GM23338 (cell line): ENCODE measurements around the gene C2CD4D. TPM values are rescaled to one million over a fixed set of nuclear protein-coding genes. Genes with fewer than 3 reads are reported as not detected.

Experiments
- ATAC-seq: fragments of 200-7000 bp; cut with Tn5 transposase; 3 replicates; pipeline ENCODE4 v1.9.1; 2020
- DNase-seq: peaks from one replicate; pipeline ENCODE4 v3.0.0-alpha.2; 2015; ENCODE audit warnings: low spot score
- H2AFZ ChIP-seq: fragments of 200-600 bp; sonication (generic); 2 replicates; pipeline ENCODE4 v1.8.0; 2016; ENCODE audit warnings: antibody characterized with exemption, mild to moderate bottlenecking, moderate library complexity
- H3F3A ChIP-seq: fragments of 200-600 bp; sonication (generic); replicated peaks from 2 replicates; pipeline ENCODE4 v1.8.0; 2017; ENCODE audit warnings: antibody characterized with exemption, mixed run types, low read depth
- H3K27ac ChIP-seq: fragments of 200-600 bp; sonication (generic); 2 replicates; pipeline ENCODE4 v1.6.1; 2016; ENCODE audit warnings: low read depth
- H3K27me3 ChIP-seq: fragments of 200-600 bp; sonication (generic); 2 replicates; pipeline ENCODE4 v1.8.0; 2016; ENCODE audit warnings: mild to moderate bottlenecking, mixed run types, moderate library complexity; ENCODE audit not compliant: insufficient read depth
- H3K36me3 ChIP-seq: fragments of 200-600 bp; sonication (generic); 2 replicates; pipeline ENCODE4 v1.8.0; 2016; ENCODE audit warnings: mild to moderate bottlenecking; ENCODE audit not compliant: insufficient read depth
- H3K4me1 ChIP-seq: fragments of 200-600 bp; sonication (generic); 2 replicates; pipeline ENCODE4 v1.8.0; 2016; ENCODE audit warnings: mild to moderate bottlenecking, moderate library complexity; ENCODE audit not compliant: insufficient read depth
- H3K4me2 ChIP-seq: fragments of 200-600 bp; sonication (generic); 2 replicates; pipeline ENCODE4 v1.7.1; 2017; ENCODE audit warnings: mixed run types
- H3K4me3 ChIP-seq: fragments of 200-600 bp; sonication (generic); 2 replicates; pipeline ENCODE4 v1.6.1; 2016; ENCODE audit warnings: mixed run types
- H3K79me2 ChIP-seq: fragments of 200-600 bp; sonication (generic); replicated peaks from 2 replicates; pipeline ENCODE4 v1.8.0; 2017; ENCODE audit warnings: mild to moderate bottlenecking; ENCODE audit not compliant: insufficient read depth
- H3K9me2 ChIP-seq: fragments of 200-600 bp; sonication (generic); 2 replicates; pipeline ENCODE4 v1.8.0; 2017; ENCODE audit not compliant: insufficient read depth
- H4K20me1 ChIP-seq: fragments of 200-600 bp; sonication (generic); replicated peaks from 2 replicates; pipeline ENCODE4 v1.8.0; 2017; ENCODE audit warnings: mild to moderate bottlenecking; ENCODE audit not compliant: insufficient read depth
- H3K27ac Mint-ChIP-seq: 2 replicates; pipeline ENCODE4 v1.8.0; 2020; ENCODE audit warnings: inconsistent platforms, mild to moderate bottlenecking, moderate library complexity, mixed read lengths
- H3K27me3 Mint-ChIP-seq: 3 replicates; pipeline ENCODE4 v1.8.0; 2022; ENCODE audit warnings: low read depth, mild to moderate bottlenecking, moderate library complexity, mixed read lengths, inconsistent platforms; ENCODE audit not compliant: insufficient read depth, poor library complexity
- H3K36me3 Mint-ChIP-seq: 3 replicates; pipeline ENCODE4 v1.8.0; 2021; ENCODE audit warnings: low read depth, mild to moderate bottlenecking, inconsistent platforms, moderate library complexity, mixed read lengths
- H3K4me1 Mint-ChIP-seq: 3 replicates; pipeline ENCODE4 v1.8.0; 2020; ENCODE audit warnings: mild to moderate bottlenecking, inconsistent platforms, mixed read lengths
- H3K4me3 Mint-ChIP-seq: 3 replicates; pipeline ENCODE4 v1.8.0; 2021; ENCODE audit warnings: moderate library complexity, mild to moderate bottlenecking, inconsistent platforms, mixed read lengths
- H3K9me3 Mint-ChIP-seq: 3 replicates; pipeline ENCODE4 v1.8.0; 2020; ENCODE audit warnings: moderate library complexity, mild to moderate bottlenecking, inconsistent platforms, mixed read lengths
- ETS1 ChIP-seq: IDR thresholded peaks from 2 replicates; pipeline ENCODE4 v1.6.1; 2016; ENCODE audit warnings: antibody characterized with exemption
- EZH2 ChIP-seq: fragments of 200-600 bp; sonication (generic); IDR thresholded peaks from one replicate; pipeline ENCODE4 v1.8.0; 2017; ENCODE audit warnings: antibody characterized with exemption, mild to moderate bottlenecking, low read depth; ENCODE audit not compliant: unreplicated experiment
- EZH2phosphoT487 ChIP-seq: fragments of 200-600 bp; sonication (generic); IDR thresholded peaks from one replicate; pipeline ENCODE4 v1.8.1; 2018; ENCODE audit warnings: antibody characterized with exemption; ENCODE audit not compliant: unreplicated experiment
- JUNB ChIP-seq: IDR thresholded peaks from one replicate; pipeline ENCODE4 v1.6.1; 2016; ENCODE audit warnings: antibody characterized with exemption; ENCODE audit not compliant: unreplicated experiment
- NANOG ChIP-seq: IDR thresholded peaks from 2 replicates; pipeline ENCODE4 v1.6.1; 2016; ENCODE audit warnings: antibody characterized with exemption, borderline replicate concordance
- POLR2AphosphoS5 ChIP-seq: IDR thresholded peaks from 2 replicates; pipeline ENCODE4 v1.6.1; 2016; ENCODE audit warnings: antibody characterized with exemption, low read depth
- REST ChIP-seq: IDR thresholded peaks from one replicate; pipeline ENCODE4 v1.6.1; 2018; ENCODE audit warnings: antibody characterized with exemption; ENCODE audit not compliant: unreplicated experiment
- STAT1 ChIP-seq: IDR thresholded peaks from one replicate; pipeline ENCODE4 v1.6.1; 2016; ENCODE audit warnings: antibody characterized with exemption; ENCODE audit not compliant: unreplicated experiment
- ZNF114 ChIP-seq: fragments of 250-450 bp; sonication (Bioruptor Pico); IDR thresholded peaks from 2 replicates; pipeline ENCODE4 v1.5.0; 2020; ENCODE audit warnings: mild to moderate bottlenecking, moderate library complexity
- ZNF331 ChIP-seq: fragments of 250-450 bp; sonication (Bioruptor Pico); IDR thresholded peaks from 2 replicates; pipeline ENCODE4 v1.5.0; 2020; ENCODE audit warnings: low read depth, mild to moderate bottlenecking, moderate library complexity
- ZNF462 ChIP-seq: fragments of 250-450 bp; sonication (Bioruptor Pico); IDR thresholded peaks from 2 replicates; pipeline ENCODE4 v1.5.0; 2020; ENCODE audit warnings: mild to moderate bottlenecking, moderate library complexity
- polyA plus RNA-seq: library from polyadenylated mRNA; unstranded; fragments of >200 nt; fragmentation: Nextera tagmentation; extraction: Ambion mirVana; gene quantifications from 2 replicates; pipeline ENCODE4 v1.2.1, GENCODE V29; 2016
- total RNA-seq: library from RNA; depleted of rRNA; stranded (reverse); fragments of >200 nt; shearing (Covaris generic); gene quantifications from 2 replicates; pipeline ENCODE4 v1.2.3, GENCODE V29; 2014

Gene C2CD4D
- total and polyA plus RNA-seq, 2 experiments from 2014 or later, result 0.35 to 0.82 TPM

- H3F3A ChIP-seq, result no peaks in the 10 kb centered on the region; the same call in 1 of the 2 replicates
- no peak overlapping the region for H3K4me2 ChIP-seq
- H3K4me1 Mint-ChIP-seq, result peaks cover 45% of the 10 kb centered on the region
- H3K4me3 Mint-ChIP-seq, result no peak overlapping the region
- no peak overlapping the region for H3K4me3 ChIP-seq
- no peak overlapping the region for H3K27ac Mint-ChIP-seq
- DNase-seq, result no peak
- no peak overlapping the region for H2AFZ ChIP-seq
- H3K36me3 ChIP-seq, result no peaks in the 10 kb centered on the region
- TF ChIP-seq NANOG (no peak), ZNF331 (CRISPR knock-in tag) (no peak), ZNF462 (CRISPR knock-in tag) (no peak), ZNF114 (no peak), EZH2 (no peak), REST (no peak), ETS1 (no peak), STAT1 (no peak), EZH2phosphoT487 (no peak), POLR2AphosphoS5 (no peak), JUNB (no peak)
- H3K9me3 Mint-ChIP-seq, result peaks cover 4% of the 10 kb centered on the region; the same call in 1 of the 3 replicates
- peaks cover 35% of the 10 kb centered on the region for H3K4me1 ChIP-seq
- peaks cover 17% of the 10 kb centered on the region for H3K27me3 ChIP-seq
- peaks cover 24% of the 10 kb centered on the region for H3K27me3 Mint-ChIP-seq
- no peaks in the 10 kb centered on the region for H3K9me2 ChIP-seq
- no peak for ATAC-seq
- no peaks in the 10 kb centered on the region for H4K20me1 ChIP-seq
- H3K79me2 ChIP-seq, result no peaks in the 10 kb centered on the region
- no peak overlapping the region for H3K27ac ChIP-seq
- H3K36me3 Mint-ChIP-seq, result no peaks in the 10 kb centered on the region; the same call in 2 of the 3 replicates
Observed at GRCh38 chr1:151833172-151833900, 6.3 kb downstream of the C2CD4D start.
